A549 (cell line): ENCODE data around the gene DOK5.

Experiments
- CHD2 ChIP-seq: fragments of 150-350 bp; IDR thresholded peaks from 2 replicates; pipeline ENCODE4 v1.6.1; 2014; ENCODE audit warnings: low read length; ENCODE audit not compliant: partially characterized antibody
- CTCF ChIP-seq: fragments of >200 bp; sonication (Bioruptor Twin); formaldehyde crosslinking; IDR thresholded peaks from 3 replicates; pipeline ENCODE4 v1.5.1; 2016
- EP300 ChIP-seq, 2 experiments: fragments of >200 bp; sonication (Bioruptor Twin); formaldehyde crosslinking; IDR thresholded peaks; 2 replicates in 1 of 2; 3 replicates in 1 of 2; pipeline ENCODE4 v1.6.1; 2016 to 2017
- ESRRA ChIP-seq: fragments of 150-350 bp; IDR thresholded peaks from 2 replicates; pipeline ENCODE4 v1.6.1; 2014; ENCODE audit warnings: mild to moderate bottlenecking, low read length, borderline replicate concordance
- KDM5A ChIP-seq: fragments of 200-600 bp; sonication (generic); IDR thresholded peaks from 2 replicates; pipeline ENCODE4 v1.6.1; 2016; ENCODE audit warnings: antibody characterized with exemption, mild to moderate bottlenecking
- PBX3 ChIP-seq: IDR thresholded peaks from 2 replicates; pipeline ENCODE4 v1.6.1; 2012
- POLR2A ChIP-seq: IDR thresholded peaks from 2 replicates; pipeline ENCODE4 v1.6.1; 2012; ENCODE audit warnings: mild to moderate bottlenecking, low read length
- RFX5 ChIP-seq: fragments of 450-650 bp; IDR thresholded peaks from 2 replicates; pipeline ENCODE4 v1.7.1; 2014; ENCODE audit warnings: antibody characterized with exemption, mild to moderate bottlenecking, moderate library complexity
- RNF2 ChIP-seq: fragments of 200-600 bp; sonication (generic); IDR thresholded peaks from 2 replicates; pipeline ENCODE4 v1.6.1; 2016; ENCODE audit warnings: low read depth, mild to moderate bottlenecking, antibody characterized with exemption, moderate library complexity, borderline replicate concordance

- TF ChIP-seq POLR2A: no peak
- TF ChIP-seq RNF2: no peak
- TF ChIP-seq KDM5A: no peak
- TF ChIP-seq RFX5: no peak
- no peak for TF ChIP-seq PBX3
- no peak for TF ChIP-seq CHD2
- TF ChIP-seq EP300 (IDR thresholded peaks at IDR 0.05): no peak
- TF ChIP-seq ESRRA: no peak
- no peak for TF ChIP-seq CTCF
Measured at GRCh38 chr20:54576518-54576917, 101.1 kb downstream of the DOK5 start.
